Measurements from ENCODE around the gene UBAP1. TPM values are rescaled to one million over a fixed set of nuclear protein-coding genes. Genes with fewer than 3 reads are reported as not detected.

The UBAP1 gene
- total RNA-seq, 1 donor from 2014 or later: 35.2 TPM

Other genes starting within 250 kb of the UBAP1 start
- gene UBAP2, start 130.2 kb upstream of the UBAP1 start, total RNA-seq: 43.0 and 48.5 TPM in 2 replicates
- gene DCAF12, start 52.3 kb upstream of the UBAP1 start, total RNA-seq: 39.7 and 45.7 TPM in 2 replicates
- 5.3 and 6.0 TPM in 2 replicates for gene KIF24, start 150.2 kb downstream of the UBAP1 start, total RNA-seq
- gene NUDT2, start 150.5 kb downstream of the UBAP1 start, total RNA-seq: 26.7 and 27.1 TPM in 2 replicates
- gene MYORG, start 197.9 kb downstream of the UBAP1 start, total RNA-seq: 1.2 and 1.7 TPM in 2 replicates

All from T-helper 1 cell treated with Interleukin-12 subunit alpha and Interleukin-12 subunit beta and Interleukin-4 antibody, amounts not matched to agents 30 ng/mL and 1 ng/mL, for 36 hours (primary cell).